RPMI7951 (cell line): ENCODE measurements around the gene UNG. TPM values are rescaled to one million over a fixed set of nuclear protein-coding genes. Genes with fewer than 3 reads are reported as not detected.
A peak's percentile ranks its signal among the peaks of the same experiment; 100 is the strongest.
"Not testable (repeated sequence)": the region's sequence is repeated elsewhere in the genome, so short reads cannot be mapped to it uniquely, and the experiment has no call there.

Experiments used
- DNase-seq: peaks from one replicate; pipeline ENCODE4 v3.0.0-alpha.2; 2012; ENCODE audit warnings: low read depth
- total RNA-seq: library from RNA; depleted of rRNA; stranded (reverse); fragments of >200 nt; shearing (Covaris generic); gene quantifications from 2 replicates; pipeline ENCODE4 v1.2.3, GENCODE V29; 2014

Gene UNG
- total RNA-seq, 1 experiment from 2014 or later, result 32.2 TPM

DNA sequence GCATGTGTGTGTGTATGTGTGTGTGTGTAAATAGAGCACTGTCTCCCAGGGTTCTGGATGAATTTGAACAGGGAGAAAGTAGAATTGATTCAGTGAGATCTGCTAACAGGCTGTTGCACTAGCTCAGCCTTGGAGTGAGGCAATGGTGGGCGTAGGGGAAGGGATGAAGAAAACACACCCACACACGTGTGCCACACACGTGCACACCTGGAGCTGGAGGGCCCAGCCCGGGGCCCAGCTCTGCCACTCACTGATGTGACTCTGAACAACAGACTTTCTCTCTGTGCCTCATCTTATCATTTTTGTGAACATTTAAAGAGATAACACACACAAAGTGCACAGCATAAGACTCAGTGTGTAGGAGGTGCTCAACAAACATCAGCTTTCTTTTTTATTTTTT lies 23.2 kb downstream of the UNG start:
- DNase-seq, result no peak

DNA sequence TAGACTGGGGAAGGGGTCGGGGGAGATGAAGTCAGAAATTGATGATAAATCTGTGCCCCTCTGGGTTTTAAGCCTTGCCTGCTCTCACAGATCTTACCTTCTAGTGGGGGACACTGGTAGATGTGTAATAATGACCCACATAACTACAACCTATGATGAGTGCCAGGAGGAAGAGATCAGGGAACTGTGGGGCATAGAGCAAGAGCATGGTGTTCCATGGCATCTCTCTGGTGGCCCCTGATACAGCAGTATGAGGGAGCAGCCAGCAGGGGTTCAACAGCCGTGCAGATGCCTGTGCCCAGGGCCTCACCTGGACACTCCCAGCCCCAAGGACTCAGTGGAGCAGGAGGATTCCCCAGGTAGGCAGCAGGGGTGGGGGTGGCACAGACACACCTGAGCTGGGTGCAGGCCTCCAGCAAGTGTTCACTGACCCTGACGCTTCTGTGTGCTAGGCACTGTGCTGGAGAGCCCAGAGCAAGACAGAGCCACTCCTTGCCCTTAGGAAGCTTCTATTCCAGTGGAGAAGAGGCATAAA lies 24.0 kb downstream of the UNG start:
- no peak for DNase-seq

DNA sequence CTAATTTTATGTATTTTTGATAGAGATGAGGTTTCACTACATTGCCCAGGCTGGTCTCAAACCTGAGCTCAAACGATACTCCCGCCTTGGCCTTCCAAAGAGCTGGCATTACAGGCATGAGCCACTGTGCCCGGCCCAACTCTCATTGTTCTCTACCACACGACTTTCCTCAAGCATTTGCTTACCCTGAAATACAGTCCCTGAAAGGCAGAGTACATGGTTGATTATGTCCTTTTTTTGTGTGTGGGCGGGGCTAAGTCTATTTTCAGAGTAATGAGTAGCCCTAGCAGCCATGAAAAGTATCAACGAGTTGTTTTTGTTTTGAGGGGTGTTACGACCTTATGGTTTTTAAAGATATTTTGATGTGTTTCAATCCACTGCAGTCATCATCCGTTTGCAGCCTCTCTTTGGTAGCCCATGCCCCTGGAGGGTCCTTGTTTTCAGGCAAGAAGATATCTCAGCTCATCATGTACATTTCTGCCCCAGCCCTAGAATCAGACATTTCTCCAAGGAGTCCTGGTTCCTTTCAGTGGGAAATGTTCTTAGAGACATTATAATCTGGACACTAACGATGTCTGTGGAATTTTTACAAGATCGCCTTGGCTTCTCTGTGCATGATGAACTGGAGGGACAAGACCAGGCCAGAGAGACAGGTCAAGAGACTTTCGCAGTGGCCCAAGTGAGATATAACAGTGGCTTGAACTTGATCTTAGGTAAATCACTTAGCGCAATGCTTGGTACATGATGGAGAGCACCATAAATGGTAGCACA lies 27.7 kb downstream of the UNG start:
- DNase-seq, result no peak

DNA sequence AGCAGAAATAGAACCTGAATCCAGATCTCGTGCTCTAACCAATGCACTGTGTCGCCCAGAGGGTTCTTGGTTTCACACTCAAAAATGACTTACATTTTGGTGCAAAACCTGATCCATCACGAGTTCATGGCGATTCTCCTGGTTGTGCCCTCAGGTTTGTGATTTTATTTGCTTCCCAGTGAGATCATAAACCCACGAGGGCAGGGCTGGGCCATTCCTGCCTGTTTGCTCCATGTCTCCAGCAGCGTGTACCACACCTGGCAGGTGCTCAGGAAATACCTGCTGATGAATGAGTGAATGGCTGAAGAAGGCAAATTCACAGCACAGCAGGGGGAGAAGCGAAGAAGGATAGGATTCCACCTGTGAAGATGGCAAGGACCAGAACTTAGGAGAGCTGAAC lies 28.4 kb downstream of the UNG start:
- no peak for DNase-seq

DNA sequence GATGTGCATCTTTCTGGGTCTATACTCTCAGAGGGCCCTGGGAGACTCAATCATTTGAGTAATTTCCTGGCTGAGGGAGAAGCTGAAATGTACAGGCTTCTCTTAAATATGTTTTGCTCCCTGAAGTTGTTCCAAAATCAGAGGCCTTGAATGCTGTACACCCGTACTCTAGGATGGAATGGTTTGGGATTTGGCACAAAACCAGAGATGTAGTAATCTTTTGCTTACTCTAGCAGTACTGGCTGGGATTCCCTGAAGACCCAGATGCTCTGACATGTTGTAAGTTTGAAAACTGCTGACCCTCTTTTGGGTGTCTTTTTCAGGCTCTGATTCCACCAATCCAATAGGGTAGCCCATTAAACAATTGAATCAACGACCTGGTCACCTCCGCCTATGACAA lies 29.4 kb downstream of the UNG start:
- no peak for DNase-seq

DNA sequence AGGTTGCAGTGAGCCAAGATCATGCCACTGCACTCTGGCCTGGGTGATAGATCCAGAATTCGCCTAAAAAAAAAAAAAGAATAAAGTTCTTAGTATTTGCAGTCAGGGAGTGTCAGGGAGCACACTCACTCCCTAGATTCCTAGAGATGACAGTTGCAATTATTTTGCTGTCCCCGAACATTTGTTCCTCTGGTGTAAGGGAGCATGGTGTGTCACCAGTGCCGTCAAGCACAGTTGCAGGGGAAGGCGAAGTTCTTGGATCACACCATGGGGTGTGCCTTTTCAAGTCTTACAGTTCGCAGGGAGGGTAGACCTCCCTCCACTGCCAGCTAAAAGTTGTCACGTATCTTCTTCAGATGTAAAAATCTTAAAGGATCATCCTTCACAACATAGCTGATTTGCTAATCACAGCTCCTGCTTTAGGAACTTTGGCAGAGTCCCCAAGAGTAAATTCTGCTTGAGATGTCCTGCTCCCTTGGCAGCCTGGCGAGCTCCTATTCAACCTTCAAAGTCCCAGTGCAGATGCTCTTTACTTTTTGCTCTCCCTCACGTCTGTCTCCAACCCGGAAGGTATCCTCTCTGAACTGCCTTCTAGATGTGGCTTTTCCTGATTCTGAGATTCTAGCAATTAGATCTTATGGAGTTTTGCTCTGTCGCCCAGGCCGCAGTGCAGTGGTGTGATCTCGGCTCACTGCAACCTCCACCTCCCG lies 30.3 kb downstream of the UNG start:
- no peak for DNase-seq

DNA sequence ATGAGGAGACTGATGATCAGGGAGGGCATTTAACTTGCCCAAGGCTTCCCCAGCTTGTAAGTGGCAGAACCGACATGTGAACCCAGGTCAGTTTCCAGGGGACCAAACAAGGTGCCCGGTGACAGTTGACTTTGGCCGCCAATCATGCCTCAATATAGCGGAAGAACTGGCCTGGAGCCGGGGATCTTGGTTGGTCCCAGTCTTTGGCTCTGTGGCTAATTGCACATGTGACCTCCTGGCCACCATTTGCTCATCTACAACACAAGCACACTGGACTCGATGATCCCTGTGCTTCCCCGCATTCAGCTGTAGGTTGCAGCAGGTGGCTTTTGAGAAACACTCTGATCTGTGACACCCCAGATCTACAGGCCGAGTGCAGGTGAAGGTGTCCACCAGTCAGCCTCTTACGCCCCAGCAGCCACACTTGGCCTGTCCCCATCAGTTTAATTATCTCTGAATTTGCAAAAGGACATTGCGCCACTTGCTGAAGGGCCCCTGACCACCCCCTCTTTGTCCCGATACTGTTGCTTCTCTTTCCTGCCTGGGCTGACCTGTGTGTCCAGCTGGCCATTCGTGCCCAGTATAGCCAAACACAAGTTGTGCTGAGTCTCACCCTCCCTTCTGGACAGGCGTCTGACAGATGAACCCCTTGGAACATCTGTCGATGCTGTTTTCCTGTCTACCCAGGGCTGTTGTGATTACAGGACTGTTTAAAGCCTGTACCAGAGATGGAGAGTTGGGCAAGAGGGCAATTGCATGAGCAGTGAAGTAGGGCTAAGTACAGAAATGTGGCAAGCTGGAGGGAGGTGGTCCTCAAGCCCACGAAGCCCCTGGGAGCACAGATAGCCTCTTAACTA lies 33.1 kb downstream of the UNG start:
- no peak for DNase-seq

DNA sequence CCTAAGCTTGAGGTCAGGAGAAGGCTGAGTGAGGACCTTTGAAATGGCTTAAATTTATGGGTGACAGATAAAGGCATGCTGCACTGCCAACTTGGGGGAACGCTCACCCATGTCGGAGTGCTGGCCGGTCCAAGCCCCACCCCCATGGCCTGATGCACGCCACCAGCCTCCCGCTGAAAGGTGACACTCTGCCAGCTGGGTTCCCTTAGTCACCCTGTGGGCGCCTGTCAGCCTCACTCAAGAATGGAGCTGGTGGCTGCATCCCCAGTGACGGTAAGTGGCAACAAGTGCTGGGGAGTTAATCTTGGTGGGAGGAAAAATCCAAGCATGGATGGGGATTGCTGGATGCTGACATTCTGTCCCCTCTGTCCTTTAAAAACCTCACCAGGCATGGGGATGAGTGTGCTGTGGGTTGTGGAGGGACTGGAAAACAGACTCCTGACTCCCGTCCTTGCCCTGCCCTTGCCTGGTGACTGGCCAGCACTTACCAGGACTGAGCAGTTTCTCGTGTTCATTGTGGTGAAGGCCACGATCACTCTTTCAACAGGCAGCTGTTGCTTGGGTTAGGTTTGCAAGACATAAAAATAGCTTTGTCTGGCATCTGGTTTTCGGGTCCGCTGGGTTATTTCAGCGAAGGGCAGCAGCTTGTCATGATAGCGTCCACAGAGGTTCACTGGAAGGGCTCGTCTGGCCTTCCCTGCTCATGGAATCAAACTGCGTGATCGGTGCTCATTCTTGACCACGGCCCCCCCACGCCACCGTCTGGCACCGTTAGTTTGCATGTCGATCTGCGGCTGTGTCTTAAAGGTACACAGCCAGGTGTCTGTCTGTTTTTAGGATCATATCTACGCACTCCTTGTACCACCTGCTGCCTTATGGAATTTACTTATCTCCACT lies 34.0 kb downstream of the UNG start:
- DNase-seq, result peak; percentile 18

DNA sequence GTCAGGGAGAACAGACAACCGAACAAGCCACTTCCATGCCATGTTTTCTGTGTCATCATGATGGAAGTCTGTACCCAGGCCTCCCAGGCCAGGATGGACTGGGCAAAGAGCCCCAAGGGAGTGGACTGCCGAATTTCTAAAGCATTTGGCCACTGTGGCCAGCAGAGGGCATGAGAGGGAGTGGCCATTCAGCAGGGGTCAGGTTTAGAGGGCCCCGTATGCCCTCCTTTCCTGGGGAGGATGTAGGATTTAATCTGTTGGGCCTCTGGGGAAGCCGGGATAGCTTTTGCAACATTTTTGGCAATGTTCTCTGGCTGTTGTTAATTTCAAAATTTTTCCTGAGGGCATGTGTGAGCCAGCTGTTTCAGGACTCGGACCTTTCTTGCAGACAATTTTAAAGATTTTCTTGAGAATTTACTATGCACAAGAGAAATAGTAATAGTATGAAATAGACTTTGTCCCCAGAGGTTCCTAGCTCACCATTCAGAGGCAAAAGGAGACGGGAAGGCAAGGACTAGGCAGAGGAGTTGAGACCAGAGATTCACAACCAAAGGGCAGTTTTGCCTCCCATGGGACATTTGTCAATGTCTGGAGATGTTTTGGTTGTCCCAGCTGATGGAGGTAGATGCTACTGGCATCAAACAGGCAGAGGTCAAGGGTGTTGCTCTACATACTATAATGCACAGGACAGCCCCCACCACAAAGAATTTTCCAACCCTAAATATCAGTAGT lies 37.0 kb downstream of the UNG start:
- DNase-seq, result peak; percentile 51

DNA sequence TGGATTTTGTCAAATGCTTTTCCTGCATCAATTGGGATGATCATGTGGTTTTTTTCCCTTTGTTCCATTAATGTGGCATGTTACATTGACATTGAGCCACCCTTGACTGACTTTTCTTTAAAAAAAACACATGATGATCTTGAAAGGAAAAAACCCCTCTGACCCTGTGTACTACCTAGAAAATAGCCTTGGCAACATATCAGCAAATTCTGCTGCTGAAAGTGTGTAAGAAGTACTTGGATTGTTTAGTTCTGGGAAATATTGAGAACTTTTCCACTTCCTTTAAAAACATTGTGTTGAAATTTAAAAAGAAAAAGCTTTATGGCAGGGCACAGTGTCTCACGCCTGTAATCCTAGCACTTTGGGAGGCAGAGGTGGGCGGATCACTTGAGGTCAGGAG lies 39.7 kb downstream of the UNG start:
- DNase-seq, result no peak

DNA sequence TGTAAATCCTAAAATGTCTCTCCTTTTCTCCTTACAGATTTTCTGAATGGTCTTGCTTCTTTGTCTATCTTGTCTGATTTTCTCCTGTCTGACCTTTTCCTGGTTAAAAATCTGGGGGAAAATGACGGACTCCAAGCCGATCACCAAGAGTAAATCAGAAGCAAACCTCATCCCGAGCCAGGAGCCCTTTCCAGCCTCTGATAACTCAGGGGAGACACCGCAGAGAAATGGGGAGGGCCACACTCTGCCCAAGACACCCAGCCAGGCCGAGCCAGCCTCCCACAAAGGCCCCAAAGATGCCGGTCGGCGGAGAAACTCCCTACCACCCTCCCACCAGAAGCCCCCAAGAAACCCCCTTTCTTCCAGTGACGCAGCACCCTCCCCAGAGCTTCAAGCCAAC lies 42.0 kb downstream of the UNG start:
- DNase-seq, result no peak

DNA sequence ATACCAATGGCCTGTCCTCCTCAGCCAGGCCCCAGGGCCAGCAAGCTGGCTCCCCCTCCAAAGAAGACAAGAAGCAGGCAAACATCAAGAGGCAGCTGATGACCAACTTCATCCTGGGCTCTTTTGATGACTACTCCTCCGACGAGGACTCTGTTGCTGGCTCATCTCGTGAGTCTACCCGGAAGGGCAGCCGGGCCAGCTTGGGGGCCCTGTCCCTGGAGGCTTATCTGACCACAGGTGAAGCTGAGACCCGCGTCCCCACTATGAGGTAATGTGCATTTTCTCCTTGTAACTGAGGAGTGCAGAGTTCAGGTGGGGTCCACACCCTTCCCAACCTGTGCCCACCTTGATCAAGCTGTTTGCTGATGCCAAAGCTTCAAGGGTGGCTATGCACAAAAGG lies 42.4 kb downstream of the UNG start:
- no peak for DNase-seq

DNA sequence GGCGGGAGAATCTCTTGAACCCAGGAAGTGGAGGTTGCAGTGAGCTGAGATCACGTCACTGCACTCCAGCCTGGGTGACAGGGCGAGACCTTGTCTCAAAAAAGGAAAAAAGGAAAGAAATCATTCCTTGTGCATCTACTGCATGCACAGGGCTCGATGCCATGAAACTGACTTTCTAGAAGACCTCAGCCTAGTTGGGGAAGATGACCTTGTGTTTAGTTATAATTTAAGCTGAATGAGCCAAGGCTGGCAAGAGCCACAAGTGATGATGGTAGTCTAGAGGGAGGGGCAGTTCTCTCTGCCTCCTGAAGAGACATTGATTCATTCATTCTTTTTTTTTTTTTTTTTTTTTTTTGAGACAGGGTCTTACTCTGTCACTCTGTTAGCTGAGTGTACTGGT lies 43.2 kb downstream of the UNG start:
- no peak for DNase-seq

DNA sequence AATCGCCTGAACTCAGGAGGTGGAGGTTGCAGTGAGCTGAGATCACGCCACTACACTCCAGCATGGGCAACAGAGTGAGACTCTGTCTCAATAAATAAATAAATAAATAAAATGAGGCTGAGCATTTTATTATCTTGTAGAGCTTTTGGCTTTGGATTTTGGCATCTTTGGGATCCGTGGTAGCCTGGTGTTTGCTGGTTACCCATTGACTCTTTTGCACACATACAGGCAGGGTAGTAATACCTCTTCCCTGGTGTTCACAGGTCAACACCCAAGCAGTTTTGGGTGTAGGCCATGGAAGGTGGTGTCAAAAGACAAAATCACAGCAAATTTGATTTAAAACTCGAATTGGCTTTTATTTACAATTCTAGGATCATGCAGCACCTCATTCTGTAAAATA lies 46.8 kb downstream of the UNG start:
- no peak for DNase-seq

DNA sequence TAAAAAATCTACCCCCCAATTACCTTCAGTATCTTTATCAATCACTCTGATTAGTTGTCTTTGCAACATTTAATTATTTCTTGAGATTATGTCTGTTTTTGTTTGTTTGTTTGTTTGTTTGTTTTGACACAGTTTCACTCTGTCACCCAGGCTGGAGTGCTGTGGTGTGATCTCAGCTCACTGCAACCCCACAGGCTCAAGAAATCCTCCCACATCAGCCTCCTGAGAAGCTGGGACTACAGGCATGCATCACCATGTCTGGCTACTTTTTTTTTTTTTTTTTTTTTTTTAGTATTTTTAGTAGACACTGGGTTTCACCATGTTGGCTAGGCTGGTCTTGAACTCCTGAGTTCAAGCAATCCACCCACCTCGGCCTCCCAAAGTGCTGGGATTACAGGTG lies 49.7 kb downstream of the UNG start:
- DNase-seq, result not testable (repeated sequence)

DNA sequence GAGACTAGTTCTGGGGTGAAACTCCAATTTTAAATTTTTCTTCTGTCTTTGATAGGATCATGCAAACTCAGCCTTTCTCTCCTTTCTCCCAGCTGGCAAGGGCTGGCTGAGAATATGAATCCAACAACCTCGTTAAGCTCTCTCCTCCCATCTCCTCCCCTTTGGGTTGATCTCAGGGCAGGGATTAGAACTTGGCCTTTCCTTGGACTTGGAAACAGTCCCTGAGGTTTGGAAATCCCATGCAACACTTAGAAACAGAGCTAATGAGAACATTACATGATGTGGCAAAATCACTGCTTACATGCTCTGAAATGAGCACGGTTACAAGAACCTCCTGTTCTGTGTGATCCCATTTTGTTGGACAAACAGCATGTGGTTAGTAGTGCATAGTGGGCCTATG lies 50.6 kb downstream of the UNG start:
- DNase-seq, result no peak

DNA sequence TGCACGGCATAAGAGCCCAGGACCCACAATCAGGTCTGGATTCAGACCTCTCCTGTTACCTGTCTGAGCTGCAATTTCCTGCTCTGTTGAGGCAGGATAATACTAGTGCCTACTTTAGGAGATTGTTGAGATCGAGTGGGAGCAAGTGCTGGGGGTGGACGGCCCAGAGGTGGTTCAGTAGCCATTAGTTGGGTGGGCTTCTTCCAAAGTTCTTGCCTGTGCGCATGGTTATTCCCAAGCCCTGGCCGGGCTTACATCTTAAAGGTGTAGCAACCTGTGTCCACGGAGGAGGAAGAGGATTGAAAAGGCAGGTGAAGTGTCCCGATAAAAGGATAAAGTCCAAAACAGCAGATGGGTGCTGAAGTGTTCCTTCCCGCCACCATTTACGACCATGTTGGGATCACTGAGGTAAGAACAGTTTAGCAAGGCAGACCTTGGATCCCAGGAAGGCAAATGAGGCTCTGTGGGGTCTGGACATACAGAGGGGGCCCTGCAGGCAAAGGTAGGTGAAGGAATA lies 52.8 kb downstream of the UNG start:
- DNase-seq, result no peak

DNA sequence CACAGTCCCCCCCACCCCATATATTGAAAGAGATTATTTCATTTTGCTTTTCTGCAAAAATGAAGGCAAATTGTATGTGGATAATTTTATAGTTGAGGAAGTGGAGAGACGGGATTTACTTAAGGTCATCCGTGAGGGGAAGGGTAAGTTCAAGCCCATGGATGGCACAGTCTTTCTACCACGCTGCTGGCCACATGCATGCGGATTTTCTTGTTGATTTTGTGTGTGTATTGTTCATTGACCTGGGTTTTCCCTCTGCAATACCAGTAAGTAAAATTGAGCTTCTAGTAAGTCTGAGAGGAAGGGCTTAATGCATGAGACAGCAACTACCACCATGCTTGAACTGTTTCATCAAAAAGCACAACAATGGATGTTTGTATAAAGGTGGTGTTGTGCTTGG lies 54.1 kb downstream of the UNG start:
- DNase-seq, result no peak

DNA sequence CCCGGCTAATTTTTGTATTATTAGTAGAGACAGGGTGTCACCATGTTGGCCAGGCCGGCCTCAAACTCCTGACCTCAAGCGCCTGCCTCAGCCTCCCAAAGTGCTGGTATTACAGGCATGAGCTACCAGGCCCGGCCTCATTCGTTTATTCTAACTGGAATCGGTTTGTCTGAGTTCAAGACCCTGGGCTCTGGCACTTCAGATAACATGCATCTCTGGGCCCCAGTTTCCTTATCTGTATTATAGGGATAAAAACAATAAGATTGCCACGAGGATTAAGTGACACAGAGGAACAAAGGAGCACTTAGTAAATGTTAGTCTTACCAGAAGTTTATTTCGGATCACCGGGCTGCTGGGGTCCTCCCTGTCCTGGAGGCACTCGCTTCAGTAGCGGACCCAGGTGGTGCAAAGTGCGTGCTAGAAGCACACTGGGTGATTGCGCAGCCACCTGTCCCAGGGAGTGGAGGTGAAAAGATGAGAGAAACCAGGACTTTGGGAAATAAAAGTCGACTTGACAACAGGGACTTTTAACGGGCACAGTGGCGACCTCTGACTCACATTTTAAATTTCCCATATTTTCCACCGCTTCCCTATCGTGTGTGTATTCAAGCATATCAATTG lies 56.5 kb downstream of the UNG start:
- no peak for DNase-seq
